Measurements from ENCODE around the gene SEC14L2.
"Not testable (repeated sequence)": the region's sequence is repeated elsewhere in the genome, so short reads cannot be mapped to it uniquely, and the experiment has no call there.

SEC14L2 gene

GRCh38 chr22:30455075-30455840 lies 58.4 kb downstream of the SEC14L2 start:
- no peak for DNase-seq (ENCODE audit: low read depth in 2 of 2)

DNA sequence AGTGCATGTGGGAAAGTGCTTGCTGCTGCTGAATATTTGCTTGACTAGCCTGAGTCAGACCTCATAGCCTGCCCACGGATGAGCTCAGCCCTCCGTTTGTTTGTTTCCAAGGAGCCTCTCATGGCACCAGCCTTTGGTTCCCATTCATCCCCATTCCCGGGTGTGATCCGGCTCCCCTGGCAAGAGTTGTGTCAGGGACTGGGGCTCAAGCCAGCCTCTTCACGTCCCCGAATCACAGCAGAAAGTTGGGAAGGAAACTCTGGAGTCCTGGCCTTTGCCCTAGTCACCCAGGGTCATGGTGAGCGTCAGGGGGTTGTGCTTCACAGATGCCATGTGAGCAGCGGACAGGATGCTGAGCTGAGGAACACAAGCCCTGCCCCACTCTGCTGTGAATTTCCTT lies 61.2 kb downstream of the SEC14L2 start:
- DNase-seq (ENCODE audit: low read depth in 2 of 2), result no peak

- DNase-seq (ENCODE audit: low read depth in 2 of 2), result no peak
These were observed 62.6 kb downstream of the SEC14L2 start for GRCh38 chr22:30459181-30460052.

GRCh38 chr22:30460147-30460546 lies 63.3 kb downstream of the SEC14L2 start:
- DNase-seq (ENCODE audit: low read depth in 2 of 2), result no peak

GRCh38 chr22:30460555-30460954 lies 63.7 kb downstream of the SEC14L2 start:
- DNase-seq (ENCODE audit: low read depth in 2 of 2), result not testable (repeated sequence)

DNA sequence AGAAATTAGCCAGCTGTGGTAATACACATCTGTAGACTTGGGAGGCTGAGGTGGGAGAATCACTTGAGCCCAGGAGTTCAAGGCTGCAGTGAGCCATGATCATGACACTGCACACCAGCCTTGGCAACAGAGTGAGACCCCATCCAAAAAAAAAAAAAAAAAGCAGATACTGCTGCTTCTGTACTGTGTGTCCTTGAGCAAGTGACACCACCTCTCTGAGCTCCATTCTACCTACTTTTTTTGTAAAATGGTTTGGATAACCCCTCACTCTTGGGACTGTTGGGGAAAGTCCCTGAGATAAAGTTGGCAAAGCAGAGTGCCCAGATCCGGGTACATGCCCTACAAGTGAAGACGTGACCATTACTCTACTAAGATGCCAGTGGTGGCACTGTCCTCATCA lies 72.3 kb downstream of the SEC14L2 start:
- DNase-seq (ENCODE audit: low read depth in 2 of 2), result no peak

- no peak for DNase-seq (ENCODE audit: low read depth in 2 of 2)
These were observed 73.8 kb downstream of the SEC14L2 start for GRCh38 chr22:30470655-30471054.

- DNase-seq (ENCODE audit: low read depth in 2 of 2), result no peak
These were observed 74.9 kb downstream of the SEC14L2 start, which contains the start of gene SEC14L3 for GRCh38 chr22:30471616-30472318. Gene SEC14L3, minus strand, starts transcription at chr22:30472017. Its CDS starts 59 bp downstream, at chr22:30471958.

- no peak for DNase-seq (ENCODE audit: low read depth in 2 of 2)
These were observed 76.3 kb downstream of the SEC14L2 start for GRCh38 chr22:30472994-30473720.

DNA sequence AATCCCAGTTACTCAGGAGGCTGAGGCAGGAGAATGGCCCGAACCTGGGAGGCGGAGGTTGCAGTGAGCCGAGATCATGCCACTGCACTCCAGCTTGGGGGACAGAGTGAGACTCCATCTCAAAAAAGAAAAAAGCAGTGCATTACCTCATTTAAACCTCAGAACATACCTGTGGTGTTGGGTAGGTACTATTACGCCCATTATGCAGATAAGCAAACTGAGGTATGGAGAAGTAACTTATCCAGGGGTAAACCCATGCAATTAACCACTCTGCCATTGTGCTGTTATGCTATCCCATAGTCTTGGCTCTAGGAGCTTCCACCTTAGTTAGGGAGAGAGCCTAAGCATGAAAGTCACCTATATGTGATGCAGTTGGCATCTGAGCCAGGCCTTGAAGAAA lies 77.3 kb downstream of the SEC14L2 start:
- DNase-seq (ENCODE audit: low read depth in 2 of 2), result no peak

Data from activated CD4-positive, alpha-beta T cell treated with anti-CD3 and anti-CD28 coated beads for 24 hours (primary cell).